Smooth muscle cell of bladder (primary cell): ENCODE data around the gene RALBP1. TPM values are rescaled to one million over a fixed set of nuclear protein-coding genes. Genes with fewer than 3 reads are reported as not detected.

Experiments used
- total RNA-seq: library from RNA; depleted of rRNA; stranded (reverse); fragments of >200 nt; gene quantifications from 2 replicates; pipeline ENCODE4 v1.2.3, GENCODE V29; 2014

The RALBP1 gene
- 47.4 and 54.6 TPM in 2 replicates for total RNA-seq

GRCh38 chr18:9474983-9475642, at the start of gene RALBP1:
Gene RALBP1, plus strand, starts transcription at chr18:9475513. Its CDS starts 37,533 bp downstream, at chr18:9513046.

Other genes starting within 250 kb of the RALBP1 start
- gene TWSG1, start 140.7 kb upstream of the RALBP1 start, total RNA-seq, result 298 and 496 TPM in 2 replicates
- gene PPP4R1, start 139.0 kb downstream of the RALBP1 start, total RNA-seq, result 57.3 and 77.3 TPM in 2 replicates
- gene RAB31, start 232.8 kb downstream of the RALBP1 start, total RNA-seq, result 51.2 and 58.7 TPM in 2 replicates